Type B pancreatic cell (in vitro differentiated cells): ENCODE measurements around the gene RAI1. TPM values are rescaled to one million over a fixed set of nuclear protein-coding genes. Genes with fewer than 3 reads are reported as not detected.
A peak's percentile ranks its signal among the peaks of the same experiment; 100 is the strongest.

ENCODE experiments used
- DNase-seq: peaks from one replicate; pipeline ENCODE4 v3.0.0; 2021; ENCODE audit warnings: mixed read lengths; ENCODE audit not compliant: unreplicated experiment; ENCODE audit errors: extremely low spot score
- H3K27ac Mint-ChIP-seq: 2 replicates; pipeline ENCODE4 v1.8.0; 2021; ENCODE audit warnings: mild to moderate bottlenecking, mixed read lengths
- H3K27me3 Mint-ChIP-seq: 2 replicates; pipeline ENCODE4 v1.8.0; 2021; ENCODE audit warnings: mixed read lengths
- H3K36me3 Mint-ChIP-seq: 2 replicates; pipeline ENCODE4 v1.8.0; 2021; ENCODE audit warnings: mixed read lengths
- H3K4me1 Mint-ChIP-seq: one replicate; pipeline ENCODE4 v1.8.0; 2021; ENCODE audit warnings: mixed read lengths; ENCODE audit not compliant: unreplicated experiment
- H3K4me3 Mint-ChIP-seq: 2 replicates; pipeline ENCODE4 v1.8.0; 2021; ENCODE audit warnings: mild to moderate bottlenecking, mixed read lengths
- H3K9me3 Mint-ChIP-seq: 2 replicates; pipeline ENCODE4 v1.8.0; 2021; ENCODE audit warnings: mixed read lengths
- CTCF ChIP-seq: fragments of 200-600 bp; sonication (generic); conservative IDR thresholded peaks from 2 replicates; pipeline ENCODE4 v1.5.0; 2021; ENCODE audit warnings: antibody characterized with exemption, mild to moderate bottlenecking
- total RNA-seq: library from RNA; stranded (reverse); gene quantifications from 2 replicates; pipeline ENCODE4 v1.2.1, GENCODE V29; 2021; ENCODE audit warnings: low replicate concordance

Gene RAI1
- total RNA-seq, 1 donor from 2014 or later = 61.1 TPM

- DNase-seq = no peak
- Mint-ChIP-seq H3K27ac (no peak overlapping the region), H3K9me3 (no peaks in the 10 kb centered on the region), H3K27me3 (no peaks in the 10 kb centered on the region), H3K4me1 (peaks cover 27% of the 10 kb centered on the region), H3K4me3 (no peak overlapping the region), H3K36me3 (peaks cover 1% of the 10 kb centered on the region)
- no peak for TF ChIP-seq CTCF
Measured at GRCh38 chr17:17813725-17814095, 132.5 kb downstream of the RAI1 start.

- no peak for TF ChIP-seq CTCF
- Mint-ChIP-seq H3K27me3 (no peaks in the 10 kb centered on the region), H3K9me3 (no peaks in the 10 kb centered on the region), H3K27ac (peak overlapping the region; percentile 81), H3K4me1 (peaks cover 29% of the 10 kb centered on the region), H3K4me3 (no peak overlapping the region), H3K36me3 (no peaks in the 10 kb centered on the region)
- DNase-seq = no peak
Measured at GRCh38 chr17:17814162-17815061, 133.2 kb downstream of the RAI1 start.

- Mint-ChIP-seq H3K4me1 (peaks cover 33% of the 10 kb centered on the region), H3K27ac (peak overlapping the region; percentile 81), H3K9me3 (no peaks in the 10 kb centered on the region), H3K4me3 (no peak overlapping the region), H3K36me3 (no peaks in the 10 kb centered on the region), H3K27me3 (no peaks in the 10 kb centered on the region)
- TF ChIP-seq CTCF = no peak
- DNase-seq = no peak
Measured at GRCh38 chr17:17815062-17815406, 133.8 kb downstream of the RAI1 start.

- DNase-seq = no peak
- no peaks in the 10 kb centered on the region for H3K36me3 Mint-ChIP-seq
- no peaks in the 10 kb centered on the region for H3K9me3 Mint-ChIP-seq
- peak overlapping the region; percentile 59 for H3K4me3 Mint-ChIP-seq
- peaks cover 33% of the 10 kb centered on the region for H3K4me1 Mint-ChIP-seq
- no peaks in the 10 kb centered on the region for H3K27me3 Mint-ChIP-seq
- H3K27ac Mint-ChIP-seq = peak overlapping the region; percentile 81
- no peak for TF ChIP-seq CTCF
Measured at GRCh38 chr17:17815436-17816200, 134.4 kb downstream of the RAI1 start.

GRCh38 chr17:17816240-17816814 is 135.1 kb downstream of the RAI1 start:
- no peak for TF ChIP-seq CTCF
- Mint-ChIP-seq H3K27ac (peak overlapping the region; percentile 79), H3K27me3 (no peaks in the 10 kb centered on the region), H3K4me1 (peaks cover 29% of the 10 kb centered on the region), H3K36me3 (no peaks in the 10 kb centered on the region), H3K4me3 (no peak overlapping the region), H3K9me3 (no peaks in the 10 kb centered on the region)
- DNase-seq = no peak
